IMR-90 (cell line): Measurements from ENCODE around the gene COTL1. TPM values are rescaled to one million over a fixed set of nuclear protein-coding genes. Genes with fewer than 3 reads are reported as not detected.

Experiments used
- ATAC-seq: fragments of 200-7000 bp; cut with Tn5 transposase; 2 replicates; pipeline ENCODE4 v1.9.1; 2020; ENCODE audit warnings: low read depth, mild to moderate bottlenecking, moderate library complexity
- BruUV-seq: library from RNA; stranded (reverse); fragments of 400-500 nt; replicated peaks from 2 replicates; lab custom pipeline; 2021; lab: Mats Ljungman, UMichigan
- CTCF ChIA-PET: fragments of 300-600 bp; formaldehyde crosslinking; extraction: SDS; loops from one replicate; lab custom pipeline; 2021; ENCODE audit warnings: antibody characterized with exemption; lab: Yijun Ruan, JAX
- POLR2A ChIA-PET: fragments of 300-600 bp; sonication (Branson Sonifier 250); formaldehyde crosslinking; loops from one replicate; lab custom pipeline; 2022; ENCODE audit warnings: antibody characterized with exemption; ENCODE audit not compliant: unreplicated experiment; lab: Charles Lee
- DNase-seq: peaks from one replicate; pipeline ENCODE4 v3.0.0; 2013
- H2AFZ ChIP-seq: replicated peaks from 2 replicates; pipeline ENCODE3; 2013; ENCODE audit warnings: low read length, mild to moderate bottlenecking; ENCODE audit not compliant: poor library complexity
- H2AK5ac ChIP-seq: 2 replicates; pipeline ENCODE4 v1.6.1; 2013; ENCODE audit warnings: low read depth, low read length, inconsistent platforms
- H2AK9ac ChIP-seq: replicated peaks from 2 replicates; pipeline ENCODE3; 2013; ENCODE audit warnings: mild to moderate bottlenecking, low read depth, low read length, moderate library complexity; ENCODE audit not compliant: poor library complexity
- H2BK120ac ChIP-seq: 2 replicates; pipeline ENCODE4 v1.6.1; 2013; ENCODE audit warnings: low read depth, low read length, inconsistent platforms
- H2BK15ac ChIP-seq: 3 replicates; pipeline ENCODE4 v1.6.1; 2013; ENCODE audit warnings: low read depth, low read length, inconsistent platforms
- H2BK20ac ChIP-seq: 2 replicates; pipeline ENCODE4 v1.6.1; 2013; ENCODE audit warnings: low read depth, mild to moderate bottlenecking, inconsistent platforms, low read length, moderate library complexity
- H2BK5ac ChIP-seq: 2 replicates; pipeline ENCODE4 v1.6.1; 2013; ENCODE audit warnings: mild to moderate bottlenecking, low read depth, low read length, inconsistent platforms; ENCODE audit not compliant: poor library complexity, severe bottlenecking
- H3K14ac ChIP-seq: replicated peaks from 2 replicates; pipeline ENCODE4 v1.6.1; 2013; ENCODE audit warnings: low read depth, low read length, inconsistent platforms
- H3K18ac ChIP-seq: 2 replicates; pipeline ENCODE4 v1.6.1; 2013; ENCODE audit warnings: low read depth, low read length, control low read depth
- H3K23ac ChIP-seq: 2 replicates; pipeline ENCODE4 v1.6.1; 2013; ENCODE audit warnings: low read depth, low read length, inconsistent platforms
- H3K27ac ChIP-seq: 2 replicates; pipeline ENCODE4 v1.5.1; 2013; ENCODE audit warnings: mild to moderate bottlenecking, control low read depth, low read length; ENCODE audit not compliant: insufficient read depth
- H3K27me3 ChIP-seq: 2 replicates; pipeline ENCODE4 v1.6.1; 2013; ENCODE audit warnings: low read length; ENCODE audit not compliant: control insufficient read depth, insufficient read depth
- H3K36me3 ChIP-seq: 2 replicates; pipeline ENCODE4 v1.6.1; 2013; ENCODE audit warnings: low read length, mixed read lengths; ENCODE audit not compliant: control insufficient read depth, insufficient read depth
- H3K4ac ChIP-seq: 2 replicates; pipeline ENCODE4 v1.6.1; 2013; ENCODE audit warnings: low read depth, low read length, inconsistent platforms
- H3K4me1 ChIP-seq: 2 replicates; pipeline ENCODE4 v1.6.1; 2013; ENCODE audit warnings: low read length, mixed read lengths; ENCODE audit not compliant: control insufficient read depth, insufficient read depth
- H3K4me2 ChIP-seq: 2 replicates; pipeline ENCODE4 v1.6.1; 2013; ENCODE audit warnings: low read depth, mild to moderate bottlenecking, control low read depth, low read length, moderate library complexity
- H3K4me3 ChIP-seq: 2 replicates; pipeline ENCODE4 v1.5.1; 2013; ENCODE audit warnings: low read depth, mild to moderate bottlenecking, control low read depth, low read length, moderate library complexity; ENCODE audit not compliant: insufficient read depth
- H3K56ac ChIP-seq: 2 replicates; pipeline ENCODE4 v1.6.1; 2013; ENCODE audit warnings: low read length, inconsistent platforms; ENCODE audit not compliant: insufficient read depth; ENCODE audit errors: extremely low read depth
- H3K79me1 ChIP-seq, 2 experiments: 2 replicates each; pipeline ENCODE4 v1.6.1; 2013; ENCODE audit warnings: low read length in 2 of 2, inconsistent platforms in 1 of 2, low read depth in 1 of 2
- H3K9ac ChIP-seq: 2 replicates; pipeline ENCODE4 v1.6.1; 2013; ENCODE audit warnings: low read depth, low read length, control low read depth
- H3K9me1 ChIP-seq: 2 replicates; pipeline ENCODE4 v1.6.1; 2013; ENCODE audit warnings: low read length, inconsistent platforms; ENCODE audit not compliant: insufficient read depth
- H3K9me3 ChIP-seq: 2 replicates; pipeline ENCODE4 v1.6.1; 2013; ENCODE audit warnings: low read length; ENCODE audit not compliant: control insufficient read depth, insufficient read depth
- H4K20me1 ChIP-seq: 2 replicates; pipeline ENCODE4 v1.6.1; 2013; ENCODE audit warnings: low read length, inconsistent platforms; ENCODE audit not compliant: insufficient read depth
- H4K5ac ChIP-seq: 2 replicates; pipeline ENCODE4 v1.6.1; 2013; ENCODE audit warnings: mild to moderate bottlenecking, low read depth, low read length, control low read depth
- H4K8ac ChIP-seq, 2 experiments: 2 replicates each; pipeline ENCODE4 v1.6.1; 2013; ENCODE audit warnings: low read depth in 2 of 2, low read length in 2 of 2, control low read depth in 1 of 2, inconsistent platforms in 1 of 2
- H4K91ac ChIP-seq: 2 replicates; pipeline ENCODE4 v1.6.1; 2013; ENCODE audit warnings: low read depth, low read length, inconsistent platforms; ENCODE audit not compliant: insufficient read depth
- CEBPB ChIP-seq: IDR thresholded peaks from 2 replicates; pipeline ENCODE4 v1.6.1; 2012; ENCODE audit warnings: low read depth, low read length, improper control_type of control experiment
- CTCF ChIP-seq: conservative IDR thresholded peaks from 2 replicates; pipeline ENCODE4 v1.5.1; 2012; ENCODE audit warnings: mild to moderate bottlenecking, low read depth, low read length, improper control_type of control experiment
- NFE2L2 ChIP-seq: fragments of 150-350 bp; IDR thresholded peaks from 2 replicates; pipeline ENCODE4 v1.6.1; 2016; ENCODE audit warnings: low read depth, mild to moderate bottlenecking, low read length
- RAD21 ChIP-seq: IDR thresholded peaks from 2 replicates; pipeline ENCODE4 v1.6.1; 2012; ENCODE audit warnings: low read length, improper control_type of control experiment
- RCOR1 ChIP-seq: IDR thresholded peaks from 2 replicates; pipeline ENCODE4 v1.6.1; 2012; ENCODE audit warnings: mild to moderate bottlenecking, low read length, improper control_type of control experiment; ENCODE audit not compliant: insufficient replicate concordance
- RFX5 ChIP-seq: IDR thresholded peaks from 2 replicates; pipeline ENCODE4 v1.8.0; 2012; ENCODE audit warnings: low read depth, mild to moderate bottlenecking, low read length, moderate library complexity
- SMC3 ChIP-seq: fragments of 150-350 bp; IDR thresholded peaks from 2 replicates; pipeline ENCODE4 v1.6.1; 2016; ENCODE audit warnings: low read depth, mild to moderate bottlenecking, antibody characterized with exemption, low read length, moderate library complexity
- WGBS, 2 experiments: methylation state at CpG; one replicate each; pipeline versions ENCODE4 v1.1.5 to v1.1.7; 2013; ENCODE audit warnings: missing lambda C conversion rate in 2 of 2; ENCODE audit not compliant: insufficient read length in 1 of 2; ENCODE audit errors: extremely low coverage in 2 of 2; 5-methylcytosine and 5-hydroxymethylcytosine counted together
- dilution Hi-C: fragments of 300-500 bp; cut with HindIII; formaldehyde crosslinking; loops from one replicate; pipeline ENCODE4 v1.14.3; 2018; ENCODE audit warnings: low sequenced_read_pairs; ENCODE audit not compliant: unreplicated experiment
- in situ Hi-C: fragments of 300-500 bp; cut with MboI; formaldehyde crosslinking; loops from 3 replicates; pipeline ENCODE4 v1.14.3; 2019; ENCODE audit warnings: low sequenced_read_pairs, inconsistent platforms, mixed read lengths
- intact Hi-C: fragments of 100-400 bp; cut with micrococcal nuclease; formaldehyde crosslinking; loops from 2 replicates; pipeline ENCODE4 v1.10.0; 2022
- polyA plus RNA-seq, 3 experiments: library from polyadenylated mRNA; depleted of rRNA; stranded (reverse); fragments of >200 nt; gene quantifications; 2 replicates each; pipeline ENCODE4 v1.2.3, GENCODE V29; 2012; ENCODE audit warnings: low replicate concordance in 1 of 3
- total RNA-seq: library from RNA; depleted of rRNA; stranded (reverse); fragments of >200 nt; gene quantifications from 2 replicates; pipeline ENCODE4 v1.2.3, GENCODE V29; 2012

COTL1 gene
- total and polyA plus RNA-seq, 2 of the 4 experiments (the other 2 are of a cell fraction) = 144 to 258 TPM

GRCh38 chr16:84643674-84644073 lies 25.8 kb upstream of the COTL1 start:
- no peak overlapping the region for H3K56ac ChIP-seq
- ChIA-PET CTCF (interaction anchor here (1.4 kb wide), 1 partner anchor 21 kb away, joined by 6 read pairs; no protein-coding TSS in a partner anchor), POLR2A (no interaction called here)
- H3K27me3 ChIP-seq = no peaks in the 10 kb centered on the region
- ATAC-seq = peak; percentile 6; the same call in 1 of the 2 replicates
- TF ChIP-seq RAD21 (no peak), NFE2L2 (no peak), RCOR1 (no peak), CEBPB (no peak), RFX5 (no peak), SMC3 (no peak), CTCF (no peak)
- no peak overlapping the region for H3K9ac ChIP-seq
- peak overlapping the region; percentile 78 for H2BK120ac ChIP-seq
- peak overlapping the region; percentile 6 for H3K27ac ChIP-seq
- peaks cover 0 to 26% of the 10 kb centered on the region in 2 experiments; a peak in 3 of 4 replicates for H3K79me1 ChIP-seq
- peaks cover 32% of the 10 kb centered on the region for H3K4me1 ChIP-seq
- H3K4ac ChIP-seq = peak overlapping the region; percentile 61
- H3K9me1 ChIP-seq = peaks cover 28% of the 10 kb centered on the region
- peak overlapping the region; percentile 87 for H2AFZ ChIP-seq
- H2AK9ac ChIP-seq = peak overlapping the region; percentile 38
- no peaks in the 10 kb centered on the region for H3K9me3 ChIP-seq
- H2BK15ac ChIP-seq = peak overlapping the region; percentile 46; the same call in 2 of the 3 replicates
- peak overlapping the region; percentile 17 to 70; a peak in 3 of 4 replicates for H4K8ac ChIP-seq
- no peak for DNase-seq
- H3K36me3 ChIP-seq = no peaks in the 10 kb centered on the region
- peak overlapping the region; percentile 74 for H3K14ac ChIP-seq
- intact Hi-C loops (no loop called here), dilution Hi-C loops (no loop called here), in situ Hi-C loops (loop anchor here (25.0 kb wide), 2 partner anchors 319 to 356 kb away; partner anchors contain the start of gene WFDC1)
- no TSS peak for BruUV-seq
- peak overlapping the region; percentile 81 for H3K18ac ChIP-seq
- H4K91ac ChIP-seq = peak overlapping the region; percentile 75
- no peak overlapping the region for H3K4me3 ChIP-seq
- no peak overlapping the region for H3K23ac ChIP-seq
- H3K4me2 ChIP-seq = no peak overlapping the region
- H2AK5ac ChIP-seq = peak overlapping the region; percentile 71
- no peaks in the 10 kb centered on the region for H4K20me1 ChIP-seq
- peak overlapping the region; percentile 39 for H2BK5ac ChIP-seq
- 100% methylated on average over 2 of the region's 4 CpGs; no CpG with 5 or more reads in 1 of the 2 experiments for WGBS, 2 experiments
- peak overlapping the region; percentile 78; the same call in 1 of the 2 replicates for H4K5ac ChIP-seq
- H2BK20ac ChIP-seq = peak overlapping the region; percentile 58
